ENCODE measurements around the gene CFAP99. TPM values are rescaled to one million over a fixed set of nuclear protein-coding genes. Genes with fewer than 3 reads are reported as not detected.

The CFAP99 gene
- total and polyA plus RNA-seq, 2 of the 8 experiments (the other 6 are each of a cell fraction or from before 2014, with no cell fraction given), result not detected

DNA sequence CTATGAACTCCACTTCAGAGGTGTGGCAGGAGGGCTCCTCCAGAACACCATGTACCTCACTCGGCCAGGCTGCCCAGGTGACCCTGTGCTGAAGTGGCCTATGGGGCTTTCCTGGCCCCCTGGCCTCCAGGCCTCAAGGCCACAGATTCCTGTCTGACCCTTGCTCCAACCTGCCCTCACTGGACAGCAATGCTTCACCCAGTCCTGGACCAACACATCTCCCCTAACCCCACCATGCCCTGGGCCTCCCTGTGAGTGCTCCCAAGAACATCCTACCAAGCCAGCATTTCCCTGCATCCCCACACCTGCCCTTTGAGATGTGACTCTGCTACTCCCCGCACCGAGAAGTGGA lies 10.8 kb upstream of the CFAP99 start:
- Histone ChIP-seq H3K18ac (ENCODE audit: extremely low read depth, low read length) (no peak overlapping the region), H3K9me3 (ENCODE audit: insufficient read depth in 2 of 2, low read depth in 1 of 2, low read length in 1 of 2) (no peaks in the 10 kb centered on the region), H3K27me3 (replicated peaks in 1 of 4; ENCODE audit: control insufficient read depth in 3 of 4, extremely low read depth in 1 of 4, insufficient read depth in 3 of 4, low read length in 3 of 4) (peaks cover 0 to 2% (median 0%) of the 10 kb centered on the region in 4 experiments; a peak in 2 of 7 replicates), H3K56ac (replicated peaks; ENCODE audit: insufficient read length, low read depth, low read length) (no peak overlapping the region), H2BK120ac (replicated peaks; ENCODE audit: low read depth, low read length) (no peak overlapping the region), H2BK12ac (ENCODE audit: low read depth, low read length) (0 out of 2 replicates have a peak overlapping the region, but pooled peaks have one; percentile 50), H3K36me3 (ENCODE audit: control insufficient read depth in 2 of 4, insufficient read depth in 4 of 4, low read length in 3 of 4) (no peaks in the 10 kb centered on the region), H3K14ac (ENCODE audit: insufficient read length) (no peak overlapping the region), H2AK5ac (ENCODE audit: low read depth, low read length) (no peak overlapping the region; the same call in 1 of the 2 replicates), H3K23ac (ENCODE audit: insufficient read length) (no peak overlapping the region), H3K4ac (replicated peaks; ENCODE audit: insufficient read length, low read depth, low read length) (no peak overlapping the region), H4K5ac (ENCODE audit: insufficient read length, low read depth, low read length) (no peak overlapping the region), H4K91ac (replicated peaks; ENCODE audit: insufficient read length, low read length) (no peak overlapping the region), H3K27ac (ENCODE audit: low read depth, low read length) (no peak overlapping the region), H4K20me1 (replicated peaks in 1 of 2; ENCODE audit: control insufficient read depth in 1 of 2, insufficient read depth in 2 of 2, low read length in 2 of 2) (no peaks in the 10 kb centered on the region), H3K23me2 (ENCODE audit: low read depth, low read length) (peaks cover 5% of the 10 kb centered on the region), H3K79me2 (ENCODE audit: control insufficient read depth in 1 of 2, insufficient read depth in 2 of 2, low read length in 2 of 2) (no peaks in the 10 kb centered on the region), H3K4me3 (ENCODE audit: extremely low read depth in 1 of 4, insufficient read depth in 2 of 4, low read depth in 3 of 4, low read length in 4 of 4) (no peak overlapping the region), H3K4me2 (ENCODE audit: insufficient read depth in 1 of 2, low read depth in 2 of 2, low read length in 2 of 2) (no peak overlapping the region), H2BK20ac (ENCODE audit: low read length) (no peak overlapping the region), H3K4me1 (replicated peaks in 1 of 4; ENCODE audit: control insufficient read depth in 3 of 4, insufficient read depth in 4 of 4, low read length in 3 of 4) (peaks cover 8 to 20% (median 13%) of the 10 kb centered on the region in 4 experiments), H2BK15ac (ENCODE audit: low read length) (0 out of 2 replicates have a peak overlapping the region, but pooled peaks have one; percentile 19), H3K79me1 (ENCODE audit: low read depth, low read length) (peaks cover 8% of the 10 kb centered on the region), H2BK5ac (ENCODE audit: low read depth, low read length) (no peak overlapping the region), H3K9ac (replicated peaks in 1 of 4; ENCODE audit: extremely low read depth in 1 of 4, low read depth in 3 of 4, low read length in 3 of 4) (no peak overlapping the region), H4K8ac (ENCODE audit: extremely low read depth, insufficient read depth, low read length) (no peak overlapping the region), H2AFZ (ENCODE audit: low read length) (no peak overlapping the region)
- ChIA-PET CTCF (ENCODE audit: partially characterized antibody) (interaction anchor here (0.9 to 1.4 kb wide), 2 partner anchors 15 to 33 kb away, joined by 3 read pairs; no protein-coding TSS in a partner anchor), POLR2A (ENCODE audit: partially characterized antibody) (interaction anchor here (1.4 kb wide), 1 partner anchor 11 kb away, joined by 5 read pairs; the partner anchor contains the start of genes CFAP99 and ZFYVE28)
- FAIRE-seq, result no peak
- no peak for DNase-seq (ENCODE audit: low read depth in 1 of 2, low spot score in 2 of 2)
- WGBS, 2 experiments (ENCODE audit: extremely low coverage in 1 of 2, insufficient coverage in 1 of 2, insufficient read length in 1 of 2, insufficient replicate concordance in 2 of 2, low coverage in 1 of 2, low lambda C conversion rate in 2 of 2, missing lambda C conversion rate in 1 of 2), result 95% methylated on average over 3 of the region's 3 CpGs; no CpG with 5 or more reads in 1 of the 2 experiments
- no peak for TF ChIP-seq EGR1 (IDR thresholded peaks at IDR 0.05; ENCODE audit: borderline replicate concordance, low read depth, low read length)
- no peak for TF ChIP-seq TAF1 (IDR thresholded peaks at IDR 0.05; ENCODE audit: low read depth, low read length)
- TF ChIP-seq, protein P1, sequence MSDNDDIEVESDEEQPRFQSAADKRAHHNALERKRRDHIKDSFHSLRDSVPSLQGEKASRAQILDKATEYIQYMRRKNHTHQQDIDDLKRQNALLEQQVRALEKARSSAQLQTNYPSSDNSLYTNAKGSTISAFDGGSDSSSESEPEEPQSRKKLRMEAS (IDR thresholded peaks at IDR 0.05), result no peak
- no peak for TF ChIP-seq POLR2A (IDR thresholded peaks at IDR 0.05; ENCODE audit: control extremely low read depth in 1 of 2, low read depth in 2 of 2, low read length in 2 of 2)
- no peak for TF ChIP-seq CHD1 (IDR thresholded peaks at IDR 0.05; ENCODE audit: low read depth, low read length)
- TF ChIP-seq, protein P2, sequence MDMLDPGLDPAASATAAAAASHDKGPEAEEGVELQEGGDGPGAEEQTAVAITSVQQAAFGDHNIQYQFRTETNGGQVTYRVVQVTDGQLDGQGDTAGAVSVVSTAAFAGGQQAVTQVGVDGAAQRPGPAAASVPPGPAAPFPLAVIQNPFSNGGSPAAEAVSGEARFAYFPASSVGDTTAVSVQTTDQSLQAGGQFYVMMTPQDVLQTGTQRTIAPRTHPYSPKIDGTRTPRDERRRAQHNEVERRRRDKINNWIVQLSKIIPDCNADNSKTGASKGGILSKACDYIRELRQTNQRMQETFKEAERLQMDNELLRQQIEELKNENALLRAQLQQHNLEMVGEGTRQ (IDR thresholded peaks at IDR 0.05; ENCODE audit: low read length), result no peak
- TF ChIP-seq NANOG (IDR thresholded peaks at IDR 0.05; ENCODE audit: insufficient read depth, low read depth, low read length, poor library complexity, severe bottlenecking), result no peak

Measured in H1 (cell line).